AG04449 (cell line): Measurements from ENCODE around the gene CENPI.
"Not testable (repeated sequence)": the region's sequence is repeated elsewhere in the genome, so short reads cannot be mapped to it uniquely, and the experiment has no call there.

ENCODE experiments used
- CTCF ChIA-PET: fragments of 350-600 bp; formaldehyde crosslinking; extraction: SDS; loops from one replicate; lab custom pipeline; 2021; ENCODE audit warnings: antibody characterized with exemption; lab: Yijun Ruan, JAX
- POLR2A ChIA-PET: fragments of 400-600, 350-600 bp; formaldehyde crosslinking; extraction: SDS; loops from one replicate; lab custom pipeline; 2020; ENCODE audit warnings: antibody characterized with exemption, inconsistent platforms; lab: Yijun Ruan, JAX
- DNase-seq: peaks from one replicate; pipeline ENCODE4 v3.0.0-alpha.2; 2010; ENCODE audit warnings: low read depth, low spot score
- H3K4me3 ChIP-seq: 2 replicates; pipeline ENCODE4 v1.5.1; 2011; ENCODE audit warnings: low read depth, mild to moderate bottlenecking, control low read depth, low read length
- TF ChIP-seq, protein P1 (sequence below): IDR thresholded peaks from one replicate; pipeline ENCODE4 v1.5.1; 2011; ENCODE audit warnings: mild to moderate bottlenecking, moderate library complexity, low read length, control low read depth, inconsistent platforms; ENCODE audit not compliant: insufficient read depth; ENCODE audit errors: missing control alignments

CENPI gene, protein sequence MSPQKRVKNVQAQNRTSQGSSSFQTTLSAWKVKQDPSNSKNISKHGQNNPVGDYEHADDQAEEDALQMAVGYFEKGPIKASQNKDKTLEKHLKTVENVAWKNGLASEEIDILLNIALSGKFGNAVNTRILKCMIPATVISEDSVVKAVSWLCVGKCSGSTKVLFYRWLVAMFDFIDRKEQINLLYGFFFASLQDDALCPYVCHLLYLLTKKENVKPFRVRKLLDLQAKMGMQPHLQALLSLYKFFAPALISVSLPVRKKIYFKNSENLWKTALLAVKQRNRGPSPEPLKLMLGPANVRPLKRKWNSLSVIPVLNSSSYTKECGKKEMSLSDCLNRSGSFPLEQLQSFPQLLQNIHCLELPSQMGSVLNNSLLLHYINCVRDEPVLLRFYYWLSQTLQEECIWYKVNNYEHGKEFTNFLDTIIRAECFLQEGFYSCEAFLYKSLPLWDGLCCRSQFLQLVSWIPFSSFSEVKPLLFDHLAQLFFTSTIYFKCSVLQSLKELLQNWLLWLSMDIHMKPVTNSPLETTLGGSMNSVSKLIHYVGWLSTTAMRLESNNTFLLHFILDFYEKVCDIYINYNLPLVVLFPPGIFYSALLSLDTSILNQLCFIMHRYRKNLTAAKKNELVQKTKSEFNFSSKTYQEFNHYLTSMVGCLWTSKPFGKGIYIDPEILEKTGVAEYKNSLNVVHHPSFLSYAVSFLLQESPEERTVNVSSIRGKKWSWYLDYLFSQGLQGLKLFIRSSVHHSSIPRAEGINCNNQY

DNA sequence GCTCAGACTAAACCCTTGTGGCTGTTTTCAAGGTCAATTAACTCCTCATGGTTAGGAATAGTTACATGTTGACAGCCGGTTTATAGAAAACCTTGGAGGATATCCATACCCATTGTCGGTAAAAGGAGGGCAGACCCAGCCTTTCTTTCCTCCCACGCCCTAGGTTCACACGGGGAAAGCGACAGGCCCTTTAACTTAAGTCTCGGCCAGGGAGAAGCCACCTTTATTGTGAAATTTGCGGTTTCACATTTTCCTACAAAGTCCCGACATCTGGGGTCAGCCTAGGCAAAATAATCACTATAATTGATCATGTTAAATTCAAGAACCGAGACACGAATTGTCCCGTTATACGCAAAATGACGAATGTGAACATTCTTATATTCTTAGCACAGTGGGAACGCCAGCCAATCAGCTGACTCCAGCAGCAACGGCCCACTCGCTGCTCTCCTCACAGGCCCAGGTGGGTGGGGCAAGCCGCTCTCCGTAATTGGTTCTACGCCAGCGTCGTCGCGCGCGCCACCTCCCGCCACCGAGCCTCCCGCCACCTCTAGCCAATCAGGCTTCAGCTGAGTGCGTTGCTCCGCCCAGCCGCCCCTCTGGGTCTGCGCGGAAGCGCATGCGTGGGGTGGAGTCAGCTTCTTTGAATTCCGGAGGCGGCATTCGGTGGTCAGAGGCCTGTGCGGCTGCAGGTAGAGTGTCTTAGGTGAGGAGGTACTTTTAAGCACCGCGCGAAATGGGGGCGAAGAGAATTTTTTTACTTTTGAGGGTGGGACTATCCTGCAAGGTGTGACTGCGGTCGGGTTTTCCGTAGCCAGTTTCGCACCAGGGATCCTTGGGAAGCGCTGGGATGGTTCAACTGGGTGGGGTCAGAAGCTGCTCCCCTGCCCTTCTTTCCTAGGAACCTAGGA, at the start of gene CENPI:
Gene CENPI, plus strand, starts transcription at position 659 of the 908 bp plus-strand sequence. CDS start 2,867 bp downstream, outside the sequence.
- H3K4me3 ChIP-seq: peak within 1 kb of the TSS; percentile 64
- ChIA-PET CTCF (no interaction called here), POLR2A (interaction anchor here (1.4 kb wide), 1 partner anchor 14 kb away, joined by 3 read pairs; no protein-coding TSS in a partner anchor)
- DNase-seq: peak; percentile 57
- TF ChIP-seq, protein P1, sequence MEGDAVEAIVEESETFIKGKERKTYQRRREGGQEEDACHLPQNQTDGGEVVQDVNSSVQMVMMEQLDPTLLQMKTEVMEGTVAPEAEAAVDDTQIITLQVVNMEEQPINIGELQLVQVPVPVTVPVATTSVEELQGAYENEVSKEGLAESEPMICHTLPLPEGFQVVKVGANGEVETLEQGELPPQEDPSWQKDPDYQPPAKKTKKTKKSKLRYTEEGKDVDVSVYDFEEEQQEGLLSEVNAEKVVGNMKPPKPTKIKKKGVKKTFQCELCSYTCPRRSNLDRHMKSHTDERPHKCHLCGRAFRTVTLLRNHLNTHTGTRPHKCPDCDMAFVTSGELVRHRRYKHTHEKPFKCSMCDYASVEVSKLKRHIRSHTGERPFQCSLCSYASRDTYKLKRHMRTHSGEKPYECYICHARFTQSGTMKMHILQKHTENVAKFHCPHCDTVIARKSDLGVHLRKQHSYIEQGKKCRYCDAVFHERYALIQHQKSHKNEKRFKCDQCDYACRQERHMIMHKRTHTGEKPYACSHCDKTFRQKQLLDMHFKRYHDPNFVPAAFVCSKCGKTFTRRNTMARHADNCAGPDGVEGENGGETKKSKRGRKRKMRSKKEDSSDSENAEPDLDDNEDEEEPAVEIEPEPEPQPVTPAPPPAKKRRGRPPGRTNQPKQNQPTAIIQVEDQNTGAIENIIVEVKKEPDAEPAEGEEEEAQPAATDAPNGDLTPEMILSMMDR: no peak

DNA sequence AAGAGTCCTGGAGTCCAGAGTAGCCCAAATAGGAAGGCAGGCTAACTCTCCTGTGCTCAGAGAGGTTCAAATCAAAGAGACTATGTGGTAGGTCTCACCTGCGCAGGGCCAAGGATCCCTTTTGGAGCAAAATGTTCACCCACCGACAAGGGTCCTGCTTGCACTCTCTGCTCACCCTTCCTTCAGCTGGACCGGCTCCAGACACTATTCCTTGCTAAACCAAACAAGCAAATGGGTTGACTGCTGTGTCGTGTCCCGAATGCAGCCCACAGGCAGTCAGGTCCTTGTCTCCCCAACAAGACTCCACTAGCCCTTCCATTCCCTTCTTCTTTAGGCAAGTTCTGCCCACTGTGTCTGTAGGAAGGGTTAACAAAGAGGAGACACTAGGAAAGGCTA, 46.9 kb upstream of the CENPI start:
- CTCF ChIA-PET: no interaction called here
- H3K4me3 ChIP-seq: peak overlapping the region; percentile 63
- POLR2A ChIA-PET: no interaction called here
- TF ChIP-seq, protein P1: no peak
- no peak for DNase-seq

DNA sequence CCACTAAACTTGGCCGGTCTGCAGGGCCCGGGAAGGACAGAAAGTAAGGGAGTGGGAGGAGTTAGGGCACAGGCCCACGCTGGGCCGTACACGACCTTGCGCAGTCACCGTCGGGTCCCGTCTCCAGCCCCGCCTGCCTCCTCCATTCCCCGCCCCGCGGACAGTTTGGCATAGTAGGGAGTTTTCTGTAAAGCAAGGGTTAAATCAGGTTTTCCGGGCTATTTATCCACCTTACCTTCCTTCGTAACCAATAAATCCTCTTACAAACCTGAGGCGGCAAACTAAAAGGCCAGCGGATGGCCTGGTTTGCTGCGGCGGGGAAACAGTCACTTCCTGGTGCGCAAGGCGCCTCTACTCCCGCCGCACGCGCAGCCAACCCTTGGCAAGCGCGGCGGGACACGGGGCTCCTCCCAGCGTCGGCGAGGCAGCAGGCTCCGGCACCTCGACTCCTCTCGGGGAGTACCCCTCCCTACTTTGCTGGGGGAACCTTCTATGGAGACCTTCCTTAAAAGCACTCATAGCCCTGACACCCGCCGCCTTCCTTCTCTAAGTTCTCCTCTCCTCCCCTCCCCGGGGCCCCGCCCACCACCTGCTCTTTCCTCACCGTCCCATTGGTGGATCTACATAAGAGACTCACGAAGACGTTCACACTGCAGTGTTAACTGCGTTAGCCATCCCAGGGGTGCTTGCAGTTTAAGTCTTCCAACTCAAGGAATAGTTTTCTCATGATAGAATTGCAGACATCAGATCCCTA, 46.3 kb upstream of the CENPI start, which contains the start of gene TRMT2B:
Gene TRMT2B, minus strand, starts transcription at position 563 of the 754 bp plus-strand sequence. CDS start 9,822 bp downstream, outside the sequence.
- H3K4me3 ChIP-seq: peak within 1 kb of the TSS; percentile 63
- TF ChIP-seq, protein P1: no peak
- POLR2A ChIA-PET: no interaction called here
- DNase-seq: no peak
- CTCF ChIA-PET: no interaction called here

DNA sequence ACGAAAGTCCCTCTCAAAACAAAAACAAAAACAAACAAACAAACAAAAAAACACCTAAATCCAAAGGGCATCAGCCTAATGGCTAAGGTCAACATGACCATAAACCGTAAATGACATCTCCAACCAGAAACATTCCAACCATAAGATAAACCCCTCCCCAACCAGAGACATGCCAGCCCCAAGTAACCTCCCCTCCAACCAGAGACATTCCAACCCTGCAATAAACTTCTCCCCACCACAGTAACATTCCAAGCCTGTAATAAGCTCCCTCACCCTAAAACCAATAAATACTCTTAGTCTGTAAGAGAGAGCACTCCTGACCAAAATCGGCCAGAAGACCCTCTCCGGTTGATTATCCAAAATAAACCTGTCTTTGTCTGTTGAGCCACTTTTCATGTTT, 41.5 kb upstream of the CENPI start:
- POLR2A ChIA-PET, DNase-seq, CTCF ChIA-PET, H3K4me3 ChIP-seq: not testable (repeated sequence)

DNA sequence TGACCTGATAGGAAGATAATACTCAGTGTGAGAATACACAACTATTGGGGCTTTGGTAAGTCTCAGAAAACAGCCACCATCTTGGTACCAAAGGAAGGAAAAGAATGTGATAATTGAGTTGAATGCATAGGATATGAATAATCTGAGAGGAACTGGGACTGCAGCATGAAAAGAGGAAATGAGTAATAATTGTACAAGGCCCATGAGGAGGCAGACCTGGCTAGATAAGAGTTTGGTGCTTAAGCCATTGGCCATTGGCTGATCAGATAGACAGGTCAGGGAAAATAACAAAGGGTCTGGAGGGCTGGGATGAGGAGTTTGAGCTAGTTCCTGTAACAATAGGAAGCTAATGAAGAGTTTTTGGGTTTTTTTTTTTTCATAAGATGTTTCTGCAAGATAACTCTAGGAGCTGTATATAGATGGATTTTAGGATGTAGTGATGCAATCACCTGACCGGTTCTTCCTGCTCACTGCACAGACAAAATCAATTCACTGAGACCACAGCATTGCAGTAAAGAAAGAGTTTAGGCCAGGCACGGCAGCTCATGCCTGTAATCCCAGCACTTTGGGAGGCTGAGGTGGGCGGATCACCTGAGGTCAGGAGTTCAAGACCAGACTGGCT, 40.8 kb upstream of the CENPI start:
- DNase-seq: peak; percentile 24
- ChIA-PET POLR2A (no interaction called here), CTCF (no interaction called here)
- no peak overlapping the region for H3K4me3 ChIP-seq
- TF ChIP-seq, protein P1: no peak

DNA sequence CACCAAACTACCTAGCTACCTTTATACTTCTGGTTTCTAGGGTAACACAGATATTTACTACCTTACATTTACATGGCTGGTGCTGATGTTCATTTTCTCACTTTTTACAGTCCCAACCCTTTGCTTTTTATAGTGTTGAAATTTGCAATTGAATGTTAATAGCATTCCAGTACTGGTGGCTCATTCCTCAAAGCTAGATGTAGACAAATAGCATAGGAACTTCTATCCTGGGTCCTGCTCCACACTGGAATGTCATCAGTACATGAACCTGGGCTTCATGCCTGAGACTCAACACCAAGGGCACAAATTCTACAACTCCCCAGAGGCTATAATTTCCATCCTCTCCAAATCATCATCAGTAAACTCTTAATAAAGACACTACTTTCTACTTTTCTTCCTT, 35.8 kb upstream of the CENPI start:
- no peak overlapping the region for H3K4me3 ChIP-seq
- ChIA-PET CTCF (no interaction called here), POLR2A (interaction anchor here (0.7 kb wide), 1 partner anchor 17 kb away, joined by 3 read pairs; no protein-coding TSS in a partner anchor)
- DNase-seq: peak; percentile 21
- TF ChIP-seq, protein P1: no peak
